Neural cell (in vitro differentiated cells): Measurements from ENCODE around the gene MAD2L1. TPM values are rescaled to one million over a fixed set of nuclear protein-coding genes. Genes with fewer than 3 reads are reported as not detected.

Source experiments
- H2AFZ ChIP-seq: fragments of 200-600, 300-800 bp; sonication (generic), shearing (Covaris generic); 2 replicates; pipeline ENCODE4 v1.6.0; 2014; ENCODE audit warnings: low read depth, mild to moderate bottlenecking, antibody characterized with exemption, low read length, moderate library complexity
- H3F3A ChIP-seq: fragments of 200-600 bp; shearing (Covaris generic); 2 replicates; pipeline ENCODE4 v1.6.1; 2016; ENCODE audit warnings: mild to moderate bottlenecking, moderate library complexity, mixed read lengths, antibody characterized with exemption, low read length; ENCODE audit not compliant: insufficient read depth, poor library complexity, severe bottlenecking
- H3K27ac ChIP-seq: fragments of 200-600, 300-800 bp; sonication (generic), shearing (Covaris generic); 2 replicates; pipeline ENCODE4 v1.5.1; 2014; ENCODE audit warnings: mild to moderate bottlenecking, low read length, moderate library complexity
- H3K27me3 ChIP-seq: fragments of 300-800, 200-600 bp; sonication (generic), shearing (Covaris generic); 2 replicates; pipeline ENCODE4 v1.6.0; 2014; ENCODE audit warnings: mild to moderate bottlenecking, low read depth, low read length, moderate library complexity; ENCODE audit not compliant: insufficient read depth
- H3K36me3 ChIP-seq: fragments of 300-800, 200-600 bp; sonication (generic), shearing (Covaris generic); 2 replicates; pipeline ENCODE4 v1.5.1; 2014; ENCODE audit warnings: mild to moderate bottlenecking, antibody characterized with exemption, low read length, moderate library complexity; ENCODE audit not compliant: insufficient read depth
- H3K4me2 ChIP-seq: fragments of 300-800, 200-600 bp; sonication (generic), shearing (Covaris generic); 2 replicates; pipeline ENCODE4 v1.6.0; 2014; ENCODE audit warnings: mild to moderate bottlenecking, low read length
- H3K4me3 ChIP-seq: fragments of 300-800, 200-600 bp; sonication (generic), shearing (Covaris generic); 2 replicates; pipeline ENCODE4 v1.5.1; 2014; ENCODE audit warnings: mild to moderate bottlenecking, low read length, moderate library complexity
- H3K79me2 ChIP-seq: fragments of 200-600 bp; shearing (Covaris generic); replicated peaks from 2 replicates; pipeline ENCODE4 v1.6.0; 2014; ENCODE audit warnings: mild to moderate bottlenecking, low read length, moderate library complexity; ENCODE audit not compliant: insufficient read depth
- H3K9ac ChIP-seq: fragments of 300-800, 200-600 bp; sonication (generic), shearing (Covaris generic); 2 replicates; pipeline ENCODE4 v1.6.1; 2016; ENCODE audit warnings: mild to moderate bottlenecking, low read length, mixed read lengths
- H3K9me2 ChIP-seq: fragments of 200-600 bp; shearing (Covaris generic); 2 replicates; pipeline ENCODE4 v1.6.1; 2016; ENCODE audit warnings: mild to moderate bottlenecking, low read length, mixed read lengths; ENCODE audit not compliant: insufficient read depth
- H3K9me3 ChIP-seq: fragments of 200-600, 300-800 bp; sonication (generic), shearing (Covaris generic); 2 replicates; pipeline ENCODE4 v1.6.1; 2016; ENCODE audit warnings: mild to moderate bottlenecking, mixed run types, low read length, moderate library complexity, mixed read lengths
- H4K20me1 ChIP-seq: fragments of 200-600 bp; shearing (Covaris generic); 2 replicates; pipeline ENCODE4 v1.6.1; 2016; ENCODE audit warnings: mild to moderate bottlenecking, mixed run types; ENCODE audit not compliant: insufficient read depth
- EP300 ChIP-seq: fragments of 450-650 bp; conservative IDR thresholded peaks from 2 replicates; pipeline ENCODE4 v1.6.1; 2014; ENCODE audit warnings: antibody characterized with exemption, mild to moderate bottlenecking, moderate library complexity; ENCODE audit not compliant: poor library complexity, severe bottlenecking
- polyA plus RNA-seq: library from polyadenylated mRNA; depleted of rRNA; stranded (reverse); fragments of >200 nt; gene quantifications from 2 replicates; pipeline ENCODE4 v1.2.3, GENCODE V29; 2014

MAD2L1 gene
- polyA plus RNA-seq, 1 donor from 2014 or later: 7.3 TPM

GRCh38 chr4:120007191-120007871, 59.3 kb downstream of the MAD2L1 start:
- Histone ChIP-seq H3K79me2 (no peaks in the 10 kb centered on the region), H3K9me2 (no peaks in the 10 kb centered on the region), H4K20me1 (no peaks in the 10 kb centered on the region), H3K4me3 (no peak overlapping the region), H3K27me3 (no peaks in the 10 kb centered on the region), H3K27ac (no peak overlapping the region), H3K9me3 (no peaks in the 10 kb centered on the region), H2AFZ (no peak overlapping the region), H3K36me3 (no peaks in the 10 kb centered on the region), H3K9ac (no peak overlapping the region), H3F3A (no peaks in the 10 kb centered on the region), H3K4me2 (no peak overlapping the region)
- TF ChIP-seq EP300: no peak
